GM18507 (cell line): ENCODE data around the gene FAM168A.

Source experiments
- DNase-seq: peaks from one replicate; pipeline ENCODE4 v3.0.0; 2011; ENCODE audit warnings: low read depth; ENCODE audit not compliant: insufficient read length; ENCODE audit errors: extremely low spot score
- FAIRE-seq: peaks from 2 replicates; lab custom pipeline; 2011; peaks lifted over from hg19 to GRCh38; lab: Jason Lieb, UNC

FAM168A gene

GRCh38 chr11:73397468-73398131 is 200.3 kb downstream of the FAM168A start:
- FAIRE-seq (no peak), DNase-seq (no peak)

GRCh38 chr11:73396985-73397384 is 200.9 kb downstream of the FAM168A start:
- no peak for DNase-seq

GRCh38 chr11:73396251-73396930 is 201.5 kb downstream of the FAM168A start:
- DNase-seq: no peak
- FAIRE-seq: no peak

More at GRCh38 chr11:73396985-73397384, 200.9 kb downstream of the FAM168A start:
- FAIRE-seq: no peak

GRCh38 chr11:73395297-73396208 is 202.4 kb downstream of the FAM168A start:
- DNase-seq (no peak), FAIRE-seq (no peak)

GRCh38 chr11:73394416-73395296 is 203.3 kb downstream of the FAM168A start:
- no peak for DNase-seq
- FAIRE-seq: no peak

GRCh38 chr11:73393479-73394415 is 204.2 kb downstream of the FAM168A start:
- FAIRE-seq: peak; percentile 81

GRCh38 chr11:73393011-73393380 is 204.9 kb downstream of the FAM168A start:
- no peak for FAIRE-seq
- DNase-seq: no peak

More at GRCh38 chr11:73393479-73394415, 204.2 kb downstream of the FAM168A start:
- DNase-seq: peak; percentile 67

- FAIRE-seq: no peak
- DNase-seq: no peak
These were observed 205.6 kb downstream of the FAM168A start for GRCh38 chr11:73392108-73393010.

GRCh38 chr11:73391665-73392064 is 206.2 kb downstream of the FAM168A start:
- FAIRE-seq (no peak), DNase-seq (no peak)

- DNase-seq (no peak), FAIRE-seq (no peak)
These were observed 207.0 kb downstream of the FAM168A start for GRCh38 chr11:73390601-73391565.

- DNase-seq: no peak
- no peak for FAIRE-seq
These were observed 208.0 kb downstream of the FAM168A start for GRCh38 chr11:73389916-73390315.

- no peak for FAIRE-seq
- DNase-seq: no peak
These were observed 208.8 kb downstream of the FAM168A start for GRCh38 chr11:73389134-73389525.

- no peak for DNase-seq
- no peak for FAIRE-seq
These were observed 209.4 kb downstream of the FAM168A start for GRCh38 chr11:73388265-73389133.

GRCh38 chr11:73387594-73388264 is 210.2 kb downstream of the FAM168A start:
- DNase-seq: no peak
- FAIRE-seq: no peak

- FAIRE-seq: no peak
- no peak for DNase-seq
These were observed 211.4 kb downstream of the FAM168A start for GRCh38 chr11:73386546-73386945.
